Glomerular visceral epithelial cell (primary cell): ENCODE measurements around the gene PEX11A.
"Not testable (repeated sequence)": the region's sequence is repeated elsewhere in the genome, so short reads cannot be mapped to it uniquely, and the experiment has no call there.

Experiments
- DNase-seq: peaks from one replicate; pipeline ENCODE4 v3.0.0-alpha.2; 2016; ENCODE audit errors: extremely low spot score

PEX11A gene

DNA sequence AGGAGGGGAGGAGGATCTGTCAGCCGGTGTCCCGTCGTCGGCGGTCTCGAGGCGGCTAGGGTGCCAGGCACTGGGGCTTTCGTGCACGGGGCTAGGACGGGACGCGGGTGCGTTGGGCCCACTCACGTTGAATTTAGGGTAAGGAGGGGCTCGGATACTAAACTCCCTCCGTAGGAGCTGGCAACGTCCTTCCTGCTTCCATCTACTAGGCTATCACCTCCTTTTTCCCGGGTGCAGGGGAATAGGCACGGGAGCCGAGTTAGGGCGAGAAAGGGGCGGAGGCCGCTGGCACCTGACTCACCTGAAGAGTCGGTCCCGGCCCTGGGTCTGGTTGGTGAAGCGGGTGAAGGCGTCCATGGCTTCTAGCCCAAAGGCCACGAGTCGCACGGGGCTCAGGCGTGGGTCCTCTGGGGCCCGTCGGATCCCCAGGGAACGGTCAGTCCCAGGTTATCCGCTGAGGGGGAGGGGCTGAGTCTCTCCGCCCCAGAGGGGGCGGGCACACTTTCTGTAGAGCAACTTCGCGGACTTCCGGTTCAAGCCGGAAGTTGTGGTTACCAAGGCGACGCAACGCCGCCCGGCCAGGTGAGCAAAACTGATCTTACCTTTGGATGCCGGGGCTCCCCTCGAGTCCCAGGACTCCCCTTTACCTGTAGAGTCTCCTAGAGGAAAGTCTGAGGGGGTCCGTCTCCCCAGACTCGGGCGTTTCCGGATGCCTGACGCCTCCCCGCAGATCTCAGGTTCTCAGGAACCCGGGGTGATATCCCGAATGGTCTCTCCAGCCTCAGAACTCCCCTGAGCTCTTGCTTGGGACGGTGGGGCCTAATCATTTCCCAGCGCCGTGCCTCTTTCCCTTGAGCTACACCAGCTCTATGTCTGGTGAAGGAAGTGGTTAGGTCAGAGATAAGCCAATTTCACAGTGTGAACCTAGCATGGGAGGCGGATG is at the start of gene PEX11A, which contains the start of gene WDR93:
Gene PEX11A, minus strand, starts transcription at position 479 of the 943 bp plus-strand sequence. Its CDS starts 122 bp downstream, at position 357.
Gene WDR93, plus strand, starts transcription at position 536 of the 943 bp plus-strand sequence. CDS start 10,936 bp downstream, outside the sequence.
- peak; percentile 75 for DNase-seq

DNA sequence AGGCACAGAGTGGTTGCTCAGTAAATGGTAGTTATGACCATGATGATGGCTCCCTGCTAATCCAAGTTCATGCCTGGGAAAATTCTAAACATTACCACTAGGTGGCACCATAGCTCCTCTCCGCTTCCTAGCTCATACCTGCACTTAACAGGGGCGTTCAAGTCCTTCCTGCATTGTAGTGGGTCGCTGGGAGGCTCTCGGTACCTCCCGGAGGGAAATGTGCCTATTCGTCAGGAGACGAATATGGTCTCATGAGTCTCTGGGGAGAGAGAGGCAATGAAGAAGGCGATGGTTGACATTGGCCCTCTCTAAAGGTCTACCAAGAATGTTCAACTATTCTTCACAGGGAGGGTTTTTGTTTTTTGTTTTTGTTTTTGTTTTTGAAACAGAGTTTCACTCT is 49.6 kb upstream of the PEX11A start:
- peak; percentile 82 for DNase-seq

DNA sequence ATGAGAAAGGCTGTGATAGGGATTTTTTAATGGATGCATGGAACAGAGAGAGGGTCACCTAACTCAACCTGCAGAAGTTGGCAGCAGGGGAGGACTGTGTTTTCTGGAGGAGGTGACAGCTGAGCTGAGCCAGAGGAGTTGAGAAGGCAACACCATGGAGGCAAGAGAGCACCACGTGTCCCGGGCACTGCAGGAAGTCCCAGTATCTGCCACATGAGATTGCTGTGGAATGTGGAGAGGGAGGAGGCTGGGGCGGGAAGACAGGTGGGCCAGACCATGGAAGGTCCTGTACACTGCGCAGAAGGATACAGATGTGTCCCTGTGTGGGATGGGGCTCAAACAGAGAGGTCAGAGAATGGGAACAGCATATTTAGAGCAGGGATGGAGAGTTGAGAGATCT is 45.2 kb upstream of the PEX11A start:
- DNase-seq = no peak

DNA sequence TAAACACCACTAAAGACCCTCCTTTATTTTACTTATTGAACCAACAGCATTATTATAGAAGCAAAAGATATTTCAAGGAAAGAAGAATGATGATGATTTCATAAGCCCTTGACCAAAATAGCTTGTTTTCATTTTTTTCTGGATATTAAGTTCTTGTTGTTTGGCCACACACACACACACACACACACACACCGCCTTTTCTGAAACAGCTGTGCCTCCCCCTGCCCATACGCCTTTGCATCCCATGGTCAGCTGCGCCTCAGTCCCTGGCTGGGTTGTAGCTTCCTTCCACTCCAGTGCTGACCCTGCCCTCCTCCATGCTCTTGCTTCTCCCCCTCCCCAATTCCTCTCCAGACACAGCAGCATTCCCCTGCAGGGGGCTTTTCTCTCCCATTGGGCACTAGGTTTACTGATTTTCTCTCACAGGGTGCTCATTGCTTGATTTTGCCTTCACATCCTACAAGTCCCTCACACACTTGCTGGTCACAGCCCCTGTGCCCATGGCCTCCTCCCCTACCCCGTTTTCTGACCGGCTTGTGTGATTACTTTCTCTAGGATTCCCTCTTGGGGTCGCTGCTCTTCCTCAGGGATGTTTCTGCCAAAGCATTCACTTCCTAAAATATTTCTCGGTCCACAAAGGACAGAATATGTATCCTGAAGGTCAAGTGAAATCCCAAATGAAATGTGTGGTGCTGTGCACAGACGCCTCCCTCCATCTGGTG is 42.1 kb upstream of the PEX11A start:
- no peak for DNase-seq

- DNase-seq = no peak
These were observed 40.7 kb upstream of the PEX11A start for GRCh38 chr15:89731275-89731674.

DNA sequence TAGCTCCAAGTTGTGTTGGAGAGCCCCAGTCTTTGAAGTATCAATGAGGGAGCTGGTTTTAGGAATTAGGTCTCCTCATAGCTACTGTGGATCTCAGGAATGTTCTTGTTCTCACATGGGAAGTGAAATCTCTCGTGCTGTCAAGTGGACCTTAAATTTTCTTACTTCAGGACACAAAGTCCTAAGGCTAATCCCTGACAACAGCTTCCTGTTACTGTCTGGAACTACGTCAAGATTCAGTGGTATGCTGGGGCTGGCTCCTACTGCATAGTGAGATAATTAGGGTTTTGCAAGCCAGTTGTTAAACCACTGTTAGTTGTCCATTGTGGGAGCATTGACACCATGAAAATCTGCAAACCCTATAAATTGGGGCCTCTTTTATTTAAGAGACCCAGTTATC is 37.7 kb upstream of the PEX11A start:
- DNase-seq = no peak

GRCh38 chr15:89725064-89725463 is 34.5 kb upstream of the PEX11A start:
- no peak for DNase-seq

GRCh38 chr15:89724621-89725020 is 34.1 kb upstream of the PEX11A start:
- DNase-seq = no peak

- no peak for DNase-seq
These were observed 32.5 kb upstream of the PEX11A start for GRCh38 chr15:89723031-89723430.

DNA sequence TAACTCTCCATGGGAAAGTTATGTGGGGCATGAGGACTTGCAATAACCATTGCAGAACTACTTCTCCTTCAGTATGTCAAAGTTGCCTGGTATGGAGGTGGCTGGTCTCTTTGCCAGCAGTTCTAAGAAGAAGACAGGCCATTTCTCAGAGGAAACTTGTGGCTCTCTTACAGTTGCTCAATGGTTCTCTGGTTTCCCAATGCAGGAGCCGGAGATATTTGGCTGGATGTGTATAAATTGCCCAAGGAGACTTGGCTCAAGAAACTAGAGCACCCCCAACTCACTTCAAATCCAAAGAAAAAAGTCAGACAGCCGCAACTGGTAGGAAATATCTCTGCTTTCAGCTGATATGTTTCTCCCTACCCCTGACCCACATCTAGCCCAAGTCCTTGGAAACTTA is 24.2 kb upstream of the PEX11A start:
- no peak for DNase-seq

DNA sequence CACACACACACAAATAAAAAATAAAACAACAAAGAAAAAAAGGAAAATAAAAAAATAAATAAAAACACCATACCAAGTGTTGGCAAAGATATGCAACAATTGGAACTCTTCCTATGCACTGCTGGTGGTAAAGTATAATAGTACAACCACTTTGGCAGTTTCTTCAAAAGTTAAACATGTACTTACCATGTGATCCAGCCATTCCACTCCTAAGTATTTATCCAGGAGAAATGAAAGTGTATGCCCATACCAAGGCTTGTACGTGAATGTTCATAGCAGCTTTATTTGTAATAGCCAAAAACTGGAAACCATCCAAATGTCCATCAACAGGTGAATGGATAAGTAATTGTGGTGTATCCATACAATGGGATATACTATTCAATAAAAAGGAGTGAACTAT is 17.0 kb upstream of the PEX11A start:
- DNase-seq = no peak

DNA sequence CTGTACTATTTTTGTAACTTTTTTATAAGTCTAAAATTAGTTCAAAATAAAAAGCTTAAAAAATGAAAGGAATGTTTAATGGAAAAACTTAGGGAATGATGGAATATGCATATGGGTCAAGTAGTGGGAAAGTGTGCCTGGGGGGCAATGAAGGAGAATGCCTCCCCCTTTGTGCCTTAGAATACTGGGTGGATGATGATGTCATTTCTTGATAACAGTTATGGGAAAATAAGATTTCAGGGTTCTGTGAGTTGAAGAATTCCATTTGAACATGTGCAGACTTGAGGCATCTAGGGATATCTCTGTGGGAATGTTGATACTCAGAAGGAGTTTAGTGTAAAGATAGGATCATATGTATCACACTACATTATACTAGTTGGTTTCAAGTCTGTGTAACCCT is 13.9 kb upstream of the PEX11A start:
- no peak for DNase-seq

- no peak for DNase-seq
These were observed 4.6 kb upstream of the PEX11A start for GRCh38 chr15:89695198-89695597.

- DNase-seq = no peak
These were observed 3.1 kb upstream of the PEX11A start for GRCh38 chr15:89693696-89694095.

DNA sequence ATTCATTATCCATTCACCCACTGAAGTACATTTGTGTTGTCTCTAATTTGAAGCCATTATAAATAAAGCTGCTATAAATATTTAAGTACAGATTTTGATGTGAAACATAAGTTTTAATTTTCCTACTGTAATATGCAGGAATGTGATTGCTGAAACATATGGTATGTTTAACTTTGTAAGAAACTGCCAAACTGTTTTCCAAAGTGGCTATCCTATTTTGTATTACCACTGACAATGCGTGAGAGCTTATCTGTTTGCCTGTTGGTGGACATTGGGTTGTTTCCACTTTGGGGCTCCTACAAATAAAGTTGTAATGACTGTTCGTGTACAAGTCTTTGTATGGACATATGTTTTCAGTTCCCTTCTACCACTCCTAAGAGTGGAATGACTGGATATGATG is 2.5 kb upstream of the PEX11A start:
- DNase-seq = no peak

DNA sequence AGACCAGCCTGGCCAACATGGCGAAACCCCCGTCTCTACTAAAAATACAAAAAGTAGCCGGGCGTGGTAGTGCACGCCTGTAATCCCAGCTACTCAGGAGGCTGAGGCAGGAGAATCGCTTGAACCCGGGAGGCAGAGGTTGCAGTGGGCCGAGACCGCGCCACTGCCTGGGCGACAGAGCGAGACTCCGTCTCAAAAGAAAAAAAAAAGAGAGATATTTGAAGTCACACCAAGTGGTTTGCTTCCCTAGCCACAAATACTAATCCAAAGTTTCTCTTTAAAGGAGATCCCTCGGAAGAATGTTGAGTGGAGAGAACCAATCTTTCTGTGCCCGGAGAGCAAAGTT is 651 bp downstream of the PEX11A start:
- DNase-seq = not testable (repeated sequence)

DNA sequence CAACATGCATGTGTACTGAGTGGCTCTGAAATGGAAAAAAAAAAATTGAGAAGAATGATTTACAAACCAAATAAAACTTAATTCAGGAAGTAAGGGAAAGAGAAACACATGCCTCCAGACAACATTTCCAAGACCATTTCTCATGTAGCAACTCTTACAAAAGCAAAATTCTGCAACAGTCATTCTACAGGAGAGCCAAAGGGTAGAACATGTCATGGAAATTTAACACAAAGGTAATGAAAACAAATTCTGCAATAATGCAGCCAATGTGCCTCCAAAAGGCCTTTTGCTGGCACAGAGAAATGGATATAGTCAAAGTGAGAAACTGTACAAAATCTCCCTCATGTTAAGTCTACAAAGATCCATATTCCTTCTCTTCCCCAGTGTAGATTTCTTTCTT is 4.0 kb downstream of the PEX11A start:
- DNase-seq = no peak

- no peak for DNase-seq
These were observed 4.6 kb downstream of the PEX11A start for GRCh38 chr15:89685995-89686394.

DNA sequence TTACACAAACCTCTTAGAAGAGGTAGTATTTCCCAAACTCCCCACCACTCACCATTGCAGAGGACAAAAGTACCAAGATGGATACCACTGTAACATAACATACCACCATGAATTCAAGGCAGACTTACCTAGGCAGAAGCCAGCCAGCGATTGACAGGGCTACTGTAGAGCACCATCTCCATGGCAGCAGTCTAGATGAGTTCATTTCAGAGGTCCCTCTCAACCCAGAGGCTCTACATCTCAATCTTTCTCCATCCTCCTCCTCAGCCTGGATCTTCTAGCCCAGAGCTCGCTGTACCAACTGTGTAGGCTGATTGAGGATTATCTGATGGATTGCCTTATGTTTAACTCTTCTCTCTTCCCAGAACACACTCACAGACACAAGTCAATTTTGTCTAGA is 9.4 kb downstream of the PEX11A start:
- DNase-seq = no peak

DNA sequence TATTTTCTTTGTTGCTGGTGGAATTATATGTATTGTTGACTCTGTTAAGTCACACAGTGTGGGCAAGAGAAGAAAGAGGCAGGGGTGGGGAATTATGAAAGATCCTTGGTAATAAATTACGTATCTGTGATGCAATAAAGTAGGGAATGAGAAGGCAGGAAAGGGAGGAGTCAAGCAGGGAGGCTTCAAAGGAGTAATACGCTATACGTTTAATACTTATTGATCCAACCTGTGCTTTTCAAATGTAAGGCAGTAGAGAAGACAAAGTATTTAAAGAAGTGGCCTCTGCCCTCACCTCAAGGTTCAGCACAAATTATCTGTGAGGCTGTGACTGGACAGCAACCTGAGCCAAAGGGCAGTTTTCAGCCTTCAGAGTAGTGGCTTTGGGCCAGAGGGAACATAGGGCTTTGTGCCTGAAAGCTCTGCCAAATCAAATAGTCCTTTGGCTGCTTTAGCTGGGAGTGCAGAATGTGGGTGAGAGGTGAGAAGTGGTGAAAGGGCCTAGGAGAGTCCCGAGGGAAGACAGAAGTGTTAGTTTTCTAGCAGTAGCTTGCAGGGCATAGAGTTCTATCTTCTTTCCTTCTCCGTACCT is 10.2 kb downstream of the PEX11A start:
- no peak for DNase-seq

DNA sequence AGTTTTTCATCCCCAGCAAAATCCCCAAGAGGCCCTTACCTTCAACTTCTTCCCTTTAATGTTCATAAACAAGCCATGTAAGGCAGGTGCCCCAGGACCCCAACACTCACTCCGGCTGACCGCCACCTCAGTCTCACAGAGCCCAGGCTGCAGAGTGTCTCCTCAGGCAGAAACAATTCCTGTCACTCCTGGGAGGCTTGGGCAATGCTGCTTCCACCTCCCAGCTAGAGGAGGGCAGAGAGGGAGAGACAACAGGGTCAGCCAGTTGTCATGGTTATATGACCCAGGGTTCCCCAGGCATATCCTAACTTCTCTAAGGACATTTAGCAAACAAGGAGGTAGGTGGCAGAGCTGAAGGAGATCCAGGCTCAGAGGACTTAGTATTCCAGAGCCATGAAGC is 11.3 kb downstream of the PEX11A start, which contains the start of gene PLIN1:
Gene PLIN1, minus strand, starts transcription at position 156 of the 400 bp plus-strand sequence. CDS start 1,878 bp downstream, outside the sequence.
- no peak for DNase-seq

- DNase-seq = no peak
These were observed 13.2 kb downstream of the PEX11A start for GRCh38 chr15:89677381-89677780.
